DND-41 (cell line): ENCODE results near the gene FBLIM1.

Experiments
- ATAC-seq: fragments of 200-7000 bp; cut with Tn5 transposase; 3 replicates; pipeline ENCODE4 v1.9.1; 2021; ENCODE audit warnings: low read depth; ENCODE audit not compliant: insufficient read depth
- DNase-seq: peaks from one replicate; pipeline ENCODE4 v3.0.0-alpha.2; 2020
- H2AFZ ChIP-seq: 2 replicates; pipeline ENCODE4 v1.6.0; 2012; ENCODE audit warnings: low read depth, low read length
- H3K27ac ChIP-seq: 2 replicates; pipeline ENCODE4 v1.5.1; 2012; ENCODE audit warnings: low read length, inconsistent platforms
- H3K27me3 ChIP-seq: fragments of 200-600 bp; sonication (generic); 2 replicates; pipeline ENCODE4 v1.6.0; 2012; ENCODE audit warnings: low read length, mild to moderate bottlenecking, inconsistent platforms; ENCODE audit not compliant: insufficient read depth, poor library complexity
- H3K36me3 ChIP-seq: 2 replicates; pipeline ENCODE4 v1.5.1; 2012; ENCODE audit warnings: low read length, inconsistent platforms; ENCODE audit not compliant: insufficient read depth
- H3K4me1 ChIP-seq: 2 replicates; pipeline ENCODE4 v1.5.1; 2012; ENCODE audit warnings: mild to moderate bottlenecking, low read length; ENCODE audit not compliant: insufficient read depth
- H3K4me2 ChIP-seq: 2 replicates; pipeline ENCODE4 v1.6.0; 2012; ENCODE audit warnings: mild to moderate bottlenecking, moderate library complexity, low read length, inconsistent platforms; ENCODE audit not compliant: insufficient read depth
- H3K4me3 ChIP-seq, 2 experiments: fragments of 200-600 bp in 1 of 2; shearing (Covaris generic) in 1 of 2; 2 replicates each; pipeline ENCODE4 v1.5.1; 2012 to 2016; ENCODE audit warnings: inconsistent platforms in 2 of 2, low read length in 2 of 2, mild to moderate bottlenecking in 2 of 2, low read depth in 1 of 2, moderate library complexity in 1 of 2
- H3K79me2 ChIP-seq: 2 replicates; pipeline ENCODE4 v1.6.0; 2012; ENCODE audit warnings: low read length, inconsistent platforms; ENCODE audit not compliant: insufficient read depth
- H3K9ac ChIP-seq: 2 replicates; pipeline ENCODE4 v1.6.0; 2012; ENCODE audit warnings: low read depth, mild to moderate bottlenecking, inconsistent platforms, low read length, moderate library complexity
- H3K9me3 ChIP-seq: 2 replicates; pipeline ENCODE4 v1.5.1; 2012; ENCODE audit warnings: low read length, moderate library complexity, mild to moderate bottlenecking, inconsistent platforms; ENCODE audit not compliant: insufficient read depth, severe bottlenecking
- H4K20me1 ChIP-seq: 2 replicates; pipeline ENCODE4 v1.6.0; 2012; ENCODE audit warnings: low read length; ENCODE audit not compliant: insufficient read depth
- CTCF ChIP-seq: IDR thresholded peaks from 2 replicates; pipeline ENCODE4 v1.5.1; 2012; ENCODE audit warnings: borderline replicate concordance, low read length, moderate library complexity, mild to moderate bottlenecking; ENCODE audit not compliant: poor library complexity, severe bottlenecking; ENCODE audit errors: extremely low read depth
- EZH2 ChIP-seq: IDR thresholded peaks from 3 replicates; pipeline ENCODE4 v1.6.1; 2012; ENCODE audit warnings: borderline replicate concordance, low read depth, mild to moderate bottlenecking, moderate library complexity, low read length, inconsistent platforms; ENCODE audit not compliant: severe bottlenecking

The FBLIM1 gene

GRCh38 chr1:15726508-15726907 is 32.1 kb upstream of the FBLIM1 start:
- no peak overlapping the region for H3K27ac ChIP-seq
- no peaks in the 10 kb centered on the region for H3K79me2 ChIP-seq
- peaks cover 3% of the 10 kb centered on the region; the same call in 1 of the 2 replicates for H4K20me1 ChIP-seq
- ATAC-seq, result no peak
- no peaks in the 10 kb centered on the region for H3K9me3 ChIP-seq
- H3K27me3 ChIP-seq, result no peaks in the 10 kb centered on the region
- no peak overlapping the region for H3K4me2 ChIP-seq
- H3K36me3 ChIP-seq, result peaks cover 82% of the 10 kb centered on the region
- no peak overlapping the region for H3K4me3 ChIP-seq
- no peak for TF ChIP-seq EZH2
- TF ChIP-seq CTCF, result no peak
- no peak overlapping the region for H3K9ac ChIP-seq
- no peaks in the 10 kb centered on the region for H3K4me1 ChIP-seq
- H2AFZ ChIP-seq, result no peak overlapping the region
- DNase-seq, result no peak

GRCh38 chr1:15727021-15727420 is 31.6 kb upstream of the FBLIM1 start:
- H4K20me1 ChIP-seq, result peaks cover 3% of the 10 kb centered on the region; the same call in 1 of the 2 replicates
- no peaks in the 10 kb centered on the region for H3K79me2 ChIP-seq
- TF ChIP-seq EZH2 (no peak), CTCF (no peak)
- H2AFZ ChIP-seq, result no peak overlapping the region
- H3K36me3 ChIP-seq, result peaks cover 87% of the 10 kb centered on the region
- no peak for DNase-seq
- H3K4me3 ChIP-seq, result no peak overlapping the region
- H3K27me3 ChIP-seq, result no peaks in the 10 kb centered on the region
- H3K9me3 ChIP-seq, result no peaks in the 10 kb centered on the region
- no peaks in the 10 kb centered on the region for H3K4me1 ChIP-seq
- H3K27ac ChIP-seq, result no peak overlapping the region
- ATAC-seq, result no peak
- no peak overlapping the region for H3K4me2 ChIP-seq
- H3K9ac ChIP-seq, result no peak overlapping the region

- no peaks in the 10 kb centered on the region for H3K4me1 ChIP-seq
- no peak for ATAC-seq
- H3K4me3 ChIP-seq, result no peak overlapping the region
- H3K79me2 ChIP-seq, result no peaks in the 10 kb centered on the region
- H3K4me2 ChIP-seq, result no peak overlapping the region
- no peak for TF ChIP-seq CTCF
- TF ChIP-seq EZH2, result no peak
- peaks cover 3% of the 10 kb centered on the region; the same call in 1 of the 2 replicates for H4K20me1 ChIP-seq
- H3K9ac ChIP-seq, result no peak overlapping the region
- H3K27ac ChIP-seq, result no peak overlapping the region
- DNase-seq, result no peak
- peaks cover 88% of the 10 kb centered on the region for H3K36me3 ChIP-seq
- H2AFZ ChIP-seq, result no peak overlapping the region
- H3K27me3 ChIP-seq, result no peaks in the 10 kb centered on the region
- no peaks in the 10 kb centered on the region for H3K9me3 ChIP-seq
Observed at GRCh38 chr1:15727424-15727823, 31.2 kb upstream of the FBLIM1 start.

GRCh38 chr1:15727866-15728534 is 30.6 kb upstream of the FBLIM1 start:
- no peak overlapping the region for H3K27ac ChIP-seq
- no peaks in the 10 kb centered on the region for H3K79me2 ChIP-seq
- no peaks in the 10 kb centered on the region for H3K4me1 ChIP-seq
- H3K4me2 ChIP-seq, result no peak overlapping the region
- ATAC-seq (no peak), DNase-seq (no peak)
- peaks cover 88% of the 10 kb centered on the region for H3K36me3 ChIP-seq
- no peak overlapping the region for H2AFZ ChIP-seq
- no peak overlapping the region for H3K4me3 ChIP-seq
- no peak overlapping the region for H3K9ac ChIP-seq
- H3K9me3 ChIP-seq, result no peaks in the 10 kb centered on the region
- TF ChIP-seq CTCF (no peak), EZH2 (no peak)
- no peaks in the 10 kb centered on the region for H3K27me3 ChIP-seq
- H4K20me1 ChIP-seq, result peaks cover 3% of the 10 kb centered on the region; the same call in 1 of the 2 replicates
